Gastroesophageal sphincter (tissue), 3 donors: ENCODE measurements around the gene ARX.

ENCODE experiments used
- POLR2A ChIP-seq, 2 donors: fragments of 450-650 bp; IDR thresholded peaks; one replicate each; pipeline ENCODE4 v1.6.1; 2017; ENCODE audit warnings: antibody characterized with exemption in 2 of 2, mild to moderate bottlenecking in 2 of 2, moderate library complexity in 1 of 2
- TF ChIP-seq, protein P1 (sequence below), 4 experiments: fragments of 200-600 bp in 2 of 4; fragments of 450-650 bp in 2 of 4; sonication (generic) in 1 of 4; IDR thresholded peaks; one replicate each; pipeline ENCODE4 v1.5.1; 2017 to 2019; ENCODE audit warnings: antibody characterized with exemption in 4 of 4, mild to moderate bottlenecking in 2 of 4, moderate library complexity in 2 of 4

DNA sequence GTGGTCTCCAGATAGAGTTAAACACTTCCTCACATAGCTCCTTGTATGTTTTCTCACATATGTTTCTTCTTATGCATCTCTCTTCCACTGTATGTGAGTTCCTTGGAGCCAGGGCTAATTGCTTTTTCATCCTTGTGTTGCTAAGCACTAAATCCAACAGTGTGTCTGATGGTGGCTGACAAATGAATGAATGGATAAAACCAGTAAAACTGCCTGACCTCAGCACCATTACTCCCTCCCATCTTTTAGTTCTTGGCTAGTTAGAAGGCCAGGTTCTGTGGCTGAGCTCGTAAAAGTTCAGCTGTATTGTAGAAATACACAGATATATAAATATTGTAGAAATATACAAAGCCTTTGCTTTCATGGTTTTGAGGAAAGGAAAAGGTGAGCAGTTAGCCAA is 50.4 kb downstream of the ARX start:
- TF ChIP-seq, protein P1, sequence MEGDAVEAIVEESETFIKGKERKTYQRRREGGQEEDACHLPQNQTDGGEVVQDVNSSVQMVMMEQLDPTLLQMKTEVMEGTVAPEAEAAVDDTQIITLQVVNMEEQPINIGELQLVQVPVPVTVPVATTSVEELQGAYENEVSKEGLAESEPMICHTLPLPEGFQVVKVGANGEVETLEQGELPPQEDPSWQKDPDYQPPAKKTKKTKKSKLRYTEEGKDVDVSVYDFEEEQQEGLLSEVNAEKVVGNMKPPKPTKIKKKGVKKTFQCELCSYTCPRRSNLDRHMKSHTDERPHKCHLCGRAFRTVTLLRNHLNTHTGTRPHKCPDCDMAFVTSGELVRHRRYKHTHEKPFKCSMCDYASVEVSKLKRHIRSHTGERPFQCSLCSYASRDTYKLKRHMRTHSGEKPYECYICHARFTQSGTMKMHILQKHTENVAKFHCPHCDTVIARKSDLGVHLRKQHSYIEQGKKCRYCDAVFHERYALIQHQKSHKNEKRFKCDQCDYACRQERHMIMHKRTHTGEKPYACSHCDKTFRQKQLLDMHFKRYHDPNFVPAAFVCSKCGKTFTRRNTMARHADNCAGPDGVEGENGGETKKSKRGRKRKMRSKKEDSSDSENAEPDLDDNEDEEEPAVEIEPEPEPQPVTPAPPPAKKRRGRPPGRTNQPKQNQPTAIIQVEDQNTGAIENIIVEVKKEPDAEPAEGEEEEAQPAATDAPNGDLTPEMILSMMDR (IDR thresholded peaks at IDR 0.05), result no peak
- no peak for TF ChIP-seq POLR2A (IDR thresholded peaks at IDR 0.05)
